Fibroblast of skin of back (primary cell): Measurements from ENCODE around the gene CHCHD3.
"Not testable (repeated sequence)": the region's sequence is repeated elsewhere in the genome, so short reads cannot be mapped to it uniquely, and the experiment has no call there.

Experiments used
- DNase-seq: peaks from one replicate; pipeline ENCODE4 v3.0.0-alpha.2; 2013

Gene CHCHD3

DNA sequence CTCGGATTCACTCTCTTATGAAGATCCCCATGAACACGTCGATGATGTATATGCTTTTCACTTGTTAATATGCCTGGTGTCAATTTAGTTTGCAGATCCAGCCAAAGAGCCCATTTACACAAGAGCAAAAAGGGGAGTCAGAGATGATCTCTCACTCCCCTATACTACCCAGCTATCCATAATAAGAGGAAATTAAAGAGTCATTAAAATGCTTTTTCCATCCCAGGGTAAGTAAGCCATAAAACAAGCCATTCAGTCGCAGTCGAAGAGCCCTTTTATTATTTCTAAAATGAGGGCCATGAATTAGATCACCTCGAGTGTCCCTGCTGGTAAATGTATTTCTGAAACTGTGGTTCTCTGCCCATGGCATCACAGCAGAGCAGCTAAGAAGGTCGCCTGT lies 41.2 kb downstream of the CHCHD3 start:
- DNase-seq: no peak

DNA sequence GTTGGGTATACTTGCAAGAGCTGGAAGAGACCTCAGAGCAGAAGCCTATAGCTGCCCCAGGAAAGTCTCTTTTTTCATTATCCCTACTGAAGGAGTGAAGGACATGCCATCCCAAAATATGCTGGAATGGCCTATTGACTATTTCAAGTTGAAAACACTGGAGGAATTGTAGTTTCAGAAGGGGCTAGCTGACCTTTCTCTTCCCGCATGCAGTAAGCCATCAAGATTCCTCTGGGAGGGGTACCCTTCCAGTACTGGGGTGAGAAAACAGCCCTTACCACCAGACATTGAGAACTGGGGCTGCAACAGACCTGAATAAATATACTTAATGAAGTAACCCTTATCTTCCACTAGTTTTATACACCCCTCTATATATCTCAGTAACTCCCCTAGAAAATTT lies 41.7 kb downstream of the CHCHD3 start:
- DNase-seq: no peak

DNA sequence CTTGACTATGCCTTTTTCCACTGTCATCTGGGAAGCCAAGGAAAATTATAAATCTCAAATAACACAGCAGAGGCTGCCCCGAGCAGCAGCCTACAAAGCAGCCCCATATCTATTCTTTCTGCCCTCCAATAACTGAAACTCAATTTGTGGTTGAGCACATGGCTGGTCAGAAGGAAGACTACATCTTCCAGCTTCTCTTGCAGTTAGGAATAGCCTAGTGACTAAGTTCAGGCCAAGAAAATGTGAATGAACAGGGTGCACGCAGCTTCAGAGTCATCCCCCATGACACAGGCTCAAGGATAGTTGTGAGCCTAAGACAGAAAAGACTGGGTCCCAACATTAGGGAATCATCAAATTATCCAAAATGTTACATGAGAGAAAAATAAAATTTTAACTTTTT lies 42.3 kb downstream of the CHCHD3 start:
- no peak for DNase-seq

DNA sequence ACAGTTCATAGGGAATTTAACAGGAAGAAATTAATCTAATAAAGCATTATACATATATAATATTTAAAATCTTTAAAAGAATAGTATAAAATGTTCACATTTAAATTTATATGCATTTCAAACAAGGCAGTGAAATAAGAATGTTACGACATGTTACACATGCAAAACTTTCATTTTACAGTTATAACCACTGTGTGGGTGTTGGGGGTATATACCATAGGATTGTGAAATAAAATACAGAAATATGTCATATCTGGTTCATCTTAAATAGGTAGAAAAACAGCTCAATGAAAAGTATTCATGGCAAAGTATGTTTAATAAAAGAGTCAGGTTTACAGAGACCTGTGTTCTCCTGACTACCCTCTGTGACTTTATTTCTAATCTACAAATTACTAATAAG lies 45.6 kb downstream of the CHCHD3 start:
- no peak for DNase-seq

DNA sequence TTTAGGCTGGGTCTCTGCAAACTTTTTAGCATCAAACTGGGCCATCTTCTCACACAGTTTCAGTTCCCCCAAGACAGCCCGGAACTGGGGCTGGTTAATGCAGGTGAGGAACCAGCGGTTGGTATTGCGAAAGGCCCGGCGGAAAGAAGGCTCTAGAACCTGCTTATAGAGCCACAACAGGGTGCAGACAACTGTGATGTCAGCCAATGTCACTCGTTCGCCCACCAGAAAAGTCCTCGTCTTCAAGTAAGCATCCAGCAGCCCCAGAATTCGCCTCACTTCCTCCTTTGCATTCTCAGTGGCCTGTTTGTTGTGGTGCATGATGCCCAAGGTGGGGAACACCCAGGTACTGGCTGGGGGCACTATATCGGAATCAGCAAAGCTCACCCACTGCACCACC lies 46.6 kb downstream of the CHCHD3 start:
- not testable (repeated sequence) for DNase-seq

DNA sequence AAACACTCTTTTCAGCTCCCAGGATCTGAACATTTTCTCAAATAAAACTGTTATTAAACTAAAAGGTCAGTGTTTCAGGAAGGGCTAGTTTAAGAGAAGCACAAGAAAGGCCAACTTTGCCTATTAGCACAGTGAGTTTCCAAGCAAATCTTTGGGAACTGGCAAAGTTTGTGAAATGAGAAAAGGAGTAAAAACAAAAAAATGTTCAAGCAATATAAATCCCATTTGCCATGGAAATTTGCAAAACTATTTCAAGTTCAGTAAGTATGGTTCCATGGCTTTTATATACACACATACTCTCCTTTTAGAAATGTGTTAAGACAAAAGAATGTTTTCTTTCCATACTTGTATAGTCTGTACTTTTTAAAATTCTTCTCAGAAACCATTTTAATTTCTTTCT lies 51.5 kb downstream of the CHCHD3 start:
- no peak for DNase-seq

DNA sequence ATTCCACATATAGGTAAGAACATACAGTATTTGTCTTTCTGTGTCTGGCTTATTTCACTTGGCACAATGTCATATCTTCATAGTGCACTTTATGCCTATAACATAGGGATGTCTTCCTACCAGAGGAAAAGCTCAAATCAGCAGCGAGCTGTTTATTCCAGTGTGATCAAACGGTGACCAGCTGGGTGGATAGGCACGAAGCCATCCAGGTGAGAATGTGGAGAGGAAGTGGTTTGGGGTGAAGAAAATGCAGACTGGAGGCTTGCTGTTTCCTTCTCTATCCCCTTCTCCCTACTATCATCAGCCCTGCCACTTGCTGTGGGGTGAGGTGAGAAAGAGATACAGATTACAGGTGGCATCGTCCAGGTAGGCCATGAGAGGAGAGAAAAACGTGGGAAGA lies 52.4 kb downstream of the CHCHD3 start:
- no peak for DNase-seq

DNA sequence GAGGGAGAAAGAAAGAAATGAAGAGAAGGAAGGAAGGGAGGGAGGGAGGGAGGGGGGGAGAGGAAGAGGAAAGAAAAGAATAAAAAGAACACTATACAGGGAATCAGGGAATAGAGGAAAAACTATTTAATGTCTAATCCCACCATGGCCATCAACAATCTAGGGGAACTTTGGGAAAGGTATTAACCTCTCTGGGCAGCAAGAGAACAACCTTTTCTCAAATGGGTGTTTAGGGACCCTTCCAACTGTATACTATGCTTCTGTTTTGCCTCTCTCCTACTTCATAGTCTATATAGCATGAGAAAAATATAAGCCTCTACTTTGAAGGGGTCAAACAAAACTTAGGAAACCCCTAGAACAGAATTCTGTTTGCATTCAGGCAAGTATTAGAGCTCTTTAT lies 54.5 kb downstream of the CHCHD3 start:
- no peak for DNase-seq

DNA sequence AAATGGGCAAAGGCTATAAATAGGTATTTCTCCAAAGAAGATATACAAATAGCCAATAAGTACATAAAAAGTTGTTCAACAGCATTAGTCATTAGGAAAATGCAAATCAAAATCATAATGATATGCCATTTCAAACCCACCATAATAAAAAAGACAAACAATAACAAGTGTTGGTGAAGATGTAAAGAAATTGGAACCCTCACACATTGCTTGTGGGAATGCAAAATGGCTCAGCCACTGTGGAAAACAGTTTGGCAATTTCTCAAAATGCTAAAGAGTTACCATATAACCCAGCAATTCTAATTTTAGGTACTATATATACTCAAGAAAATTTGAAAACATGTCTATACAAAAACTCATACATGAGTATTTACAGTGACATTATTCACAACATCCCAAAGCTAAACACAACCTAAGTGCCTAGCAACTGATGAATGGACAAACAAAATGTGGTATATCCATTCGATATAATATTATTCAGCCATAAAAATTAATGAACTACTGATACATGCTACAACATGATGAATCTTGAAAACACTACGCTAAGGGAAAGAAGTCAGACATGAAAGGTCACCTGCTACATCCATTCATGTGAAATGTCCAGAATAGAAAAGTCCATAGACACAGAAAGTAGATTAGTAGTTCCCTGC lies 55.6 kb downstream of the CHCHD3 start:
- DNase-seq: no peak

DNA sequence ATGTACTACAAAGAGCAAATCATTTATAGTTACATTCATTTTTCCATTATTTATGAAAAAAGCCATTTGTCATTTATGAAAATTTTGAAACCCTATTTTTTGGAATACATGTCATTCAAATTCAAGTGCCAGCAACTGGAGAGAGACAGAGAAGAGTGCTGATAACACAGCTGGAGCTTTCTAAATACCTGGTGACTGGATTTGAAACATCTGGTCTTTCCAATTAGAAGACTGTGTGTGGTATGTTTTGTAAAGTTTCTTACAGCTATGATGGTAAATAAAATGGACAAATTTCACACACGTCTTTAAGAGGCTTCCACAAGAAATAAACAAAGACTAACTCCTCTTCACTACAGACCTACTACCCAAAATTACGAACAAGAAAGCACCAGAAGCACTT lies 56.8 kb downstream of the CHCHD3 start:
- DNase-seq: no peak

DNA sequence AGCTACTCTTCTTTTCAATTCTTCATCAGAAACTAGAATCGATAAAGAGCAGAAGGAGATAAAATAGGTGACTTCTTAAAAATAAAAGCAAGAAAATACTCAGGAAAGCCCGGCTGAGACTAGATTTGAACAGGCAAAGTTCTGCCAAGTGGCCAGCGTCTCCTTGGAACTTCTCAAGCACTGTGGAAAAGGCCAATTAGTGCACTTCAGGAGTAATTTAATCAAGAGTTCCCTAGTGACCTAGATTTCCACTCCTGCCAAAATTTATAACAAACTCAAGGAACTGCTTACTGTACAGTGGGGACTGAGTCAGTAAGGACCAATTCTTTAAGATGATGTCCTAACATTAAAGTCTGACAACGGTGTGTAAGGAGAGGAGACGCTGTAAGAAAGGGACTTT lies 57.3 kb downstream of the CHCHD3 start:
- no peak for DNase-seq

DNA sequence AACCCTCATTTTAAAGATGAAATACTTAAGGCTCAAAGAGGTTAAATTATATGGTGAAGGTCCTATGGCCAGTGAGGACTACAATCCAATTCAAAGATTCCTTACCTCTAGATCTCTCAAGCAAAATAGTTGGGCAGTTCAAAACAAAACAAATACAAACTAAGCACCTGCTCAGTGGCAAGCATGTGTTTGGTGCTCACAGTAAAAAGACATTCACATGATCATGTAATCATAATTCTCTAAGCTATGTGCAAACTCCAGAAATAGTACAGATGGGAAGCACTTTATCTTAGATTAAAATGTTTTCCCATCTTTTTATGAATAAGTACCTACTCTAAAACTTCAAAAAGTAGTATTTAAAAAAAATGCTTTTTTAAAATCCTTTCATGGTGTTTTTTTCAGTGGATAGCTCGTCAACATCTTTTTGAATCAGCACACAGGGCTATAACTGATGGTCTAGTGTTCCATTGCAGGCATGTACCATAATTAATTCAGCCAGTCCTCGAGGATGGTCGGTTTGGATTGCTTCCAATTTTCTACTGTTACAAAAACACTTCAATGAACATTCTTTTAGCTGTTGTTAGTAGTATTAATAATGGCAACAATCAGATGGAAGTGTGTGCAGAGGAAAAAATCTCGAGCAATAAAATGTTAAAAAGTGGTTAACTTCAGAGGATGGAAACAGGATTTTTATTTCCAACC lies 58.4 kb downstream of the CHCHD3 start:
- peak; percentile 15 for DNase-seq

DNA sequence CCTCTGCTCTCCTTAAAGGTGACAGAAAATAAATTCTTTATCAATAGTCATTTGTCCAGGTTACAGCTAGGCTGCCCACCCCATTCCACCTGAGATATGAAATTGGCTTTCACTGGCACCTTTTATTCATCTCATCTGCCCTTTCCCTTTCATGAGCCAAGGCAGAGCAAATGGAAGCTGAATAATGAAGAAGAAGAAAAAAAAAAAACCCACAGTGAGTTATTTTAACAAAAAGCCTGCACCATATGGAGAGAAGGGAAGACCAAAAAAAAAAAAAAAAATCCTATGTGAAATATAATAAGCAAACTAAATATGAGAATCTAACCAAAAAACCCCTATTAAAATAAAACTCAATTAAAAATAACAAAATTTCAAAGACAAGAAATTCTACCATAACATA lies 59.2 kb downstream of the CHCHD3 start:
- no peak for DNase-seq

DNA sequence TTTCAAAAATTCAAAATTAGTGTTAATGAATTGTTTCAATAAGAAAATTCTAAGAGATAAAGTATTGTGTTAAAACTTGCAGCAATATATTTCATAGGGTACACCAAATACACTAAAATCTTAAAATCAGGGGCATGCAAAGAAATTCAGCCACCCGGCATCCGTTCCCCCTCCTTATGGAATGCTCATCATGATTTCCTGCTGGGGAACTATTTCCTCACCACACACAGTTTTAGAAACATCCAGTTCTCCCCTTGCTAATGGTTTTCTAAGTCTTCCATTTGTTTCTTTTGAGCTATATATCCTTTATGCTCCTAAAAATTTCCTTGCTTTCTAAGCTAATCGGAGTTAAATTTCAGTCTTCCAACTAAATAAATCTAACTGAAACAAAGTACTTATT lies 60.7 kb downstream of the CHCHD3 start:
- DNase-seq: peak; percentile 26

DNA sequence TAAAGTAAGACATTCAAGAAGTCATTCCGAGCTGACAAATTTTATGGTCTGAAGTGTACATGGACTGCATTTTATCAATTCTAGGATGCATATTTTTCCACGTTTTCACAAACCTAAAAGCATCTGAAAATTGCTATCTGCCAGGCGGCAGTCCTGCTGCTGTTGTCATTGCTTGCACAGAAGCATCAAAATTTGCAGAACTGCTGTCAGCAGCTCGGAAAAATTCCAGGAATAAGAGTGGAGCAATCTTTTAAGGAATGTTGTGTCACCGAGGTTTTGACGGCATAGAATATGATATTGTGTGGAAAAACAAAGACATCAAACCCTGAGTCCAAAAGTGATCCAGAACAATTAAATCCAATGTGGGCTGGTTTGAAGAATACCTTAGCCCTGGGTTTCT lies 61.4 kb downstream of the CHCHD3 start:
- DNase-seq: peak; percentile 56

DNA sequence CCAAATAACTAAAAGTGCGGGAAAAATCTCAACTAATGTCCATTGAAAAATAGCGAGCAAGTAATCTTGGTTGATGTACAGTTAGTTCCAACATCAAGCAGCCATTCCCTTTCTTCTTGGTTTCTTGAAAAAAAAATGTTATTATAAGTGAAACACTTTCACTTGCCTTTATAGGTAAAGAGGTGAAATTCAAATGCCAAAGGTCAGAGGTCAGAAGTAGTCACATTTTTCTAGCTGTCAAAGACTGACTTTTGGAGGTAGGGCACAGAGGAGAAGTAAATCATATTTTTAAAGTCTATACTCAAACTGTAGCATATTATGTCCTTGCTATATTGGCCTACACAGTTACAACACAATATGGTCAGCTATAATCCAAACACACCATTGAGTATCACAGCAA lies 62.3 kb downstream of the CHCHD3 start:
- DNase-seq: no peak

DNA sequence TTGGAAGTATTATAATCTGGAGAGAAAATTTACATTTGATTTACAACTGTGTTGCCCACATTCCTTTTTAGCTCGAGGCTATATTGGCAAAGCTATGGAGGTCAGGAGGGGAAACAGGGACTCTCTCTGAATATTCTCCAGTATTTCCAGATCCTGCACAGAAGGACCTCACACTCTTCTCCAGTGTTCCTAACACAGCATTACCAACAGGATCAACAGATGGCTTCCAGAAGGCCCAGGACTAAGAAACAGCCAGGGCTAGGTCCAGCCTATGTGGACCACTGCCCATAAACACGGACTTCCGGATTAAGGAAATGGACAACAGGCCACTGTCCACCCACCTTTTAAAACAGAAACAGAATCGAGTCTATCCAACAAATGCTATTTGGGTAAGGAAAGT lies 65.3 kb downstream of the CHCHD3 start:
- DNase-seq: no peak

DNA sequence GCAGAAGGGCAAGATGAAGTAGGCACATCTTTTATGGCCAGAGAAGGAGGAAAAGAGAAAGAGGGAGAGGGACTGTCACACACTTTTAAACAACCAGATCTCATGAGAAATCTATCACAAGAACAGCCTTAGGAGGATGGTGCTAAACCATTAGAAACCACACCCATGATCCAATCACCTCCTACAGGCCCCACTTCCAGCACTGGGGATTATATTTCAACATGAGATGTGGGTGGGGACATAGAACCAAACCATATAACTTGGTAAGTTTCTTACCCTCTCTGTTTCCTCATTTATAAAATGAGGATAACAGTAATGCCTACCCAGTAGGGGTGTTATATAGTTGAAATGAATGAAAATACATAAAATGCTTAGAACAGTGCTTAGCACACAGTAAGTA lies 66.0 kb downstream of the CHCHD3 start:
- DNase-seq: no peak

DNA sequence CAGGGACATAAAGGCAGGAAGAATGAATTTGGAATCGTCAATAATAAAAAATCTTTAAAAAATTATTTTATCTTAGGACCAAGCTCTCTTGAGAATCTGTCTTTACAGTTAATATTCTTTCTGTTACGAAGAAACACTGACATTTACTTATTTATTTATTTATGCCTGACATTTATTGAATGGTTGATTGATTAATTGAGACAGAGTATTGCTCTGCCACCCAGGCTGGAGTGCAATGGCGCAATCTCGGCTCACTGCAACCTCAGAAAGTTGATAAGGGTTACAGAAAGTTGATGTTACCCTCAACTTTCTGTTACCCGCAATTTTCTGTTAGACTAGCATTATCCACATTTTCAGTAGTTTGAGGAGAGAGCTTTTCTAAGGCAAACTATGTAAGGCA lies 70.1 kb downstream of the CHCHD3 start:
- DNase-seq: no peak

DNA sequence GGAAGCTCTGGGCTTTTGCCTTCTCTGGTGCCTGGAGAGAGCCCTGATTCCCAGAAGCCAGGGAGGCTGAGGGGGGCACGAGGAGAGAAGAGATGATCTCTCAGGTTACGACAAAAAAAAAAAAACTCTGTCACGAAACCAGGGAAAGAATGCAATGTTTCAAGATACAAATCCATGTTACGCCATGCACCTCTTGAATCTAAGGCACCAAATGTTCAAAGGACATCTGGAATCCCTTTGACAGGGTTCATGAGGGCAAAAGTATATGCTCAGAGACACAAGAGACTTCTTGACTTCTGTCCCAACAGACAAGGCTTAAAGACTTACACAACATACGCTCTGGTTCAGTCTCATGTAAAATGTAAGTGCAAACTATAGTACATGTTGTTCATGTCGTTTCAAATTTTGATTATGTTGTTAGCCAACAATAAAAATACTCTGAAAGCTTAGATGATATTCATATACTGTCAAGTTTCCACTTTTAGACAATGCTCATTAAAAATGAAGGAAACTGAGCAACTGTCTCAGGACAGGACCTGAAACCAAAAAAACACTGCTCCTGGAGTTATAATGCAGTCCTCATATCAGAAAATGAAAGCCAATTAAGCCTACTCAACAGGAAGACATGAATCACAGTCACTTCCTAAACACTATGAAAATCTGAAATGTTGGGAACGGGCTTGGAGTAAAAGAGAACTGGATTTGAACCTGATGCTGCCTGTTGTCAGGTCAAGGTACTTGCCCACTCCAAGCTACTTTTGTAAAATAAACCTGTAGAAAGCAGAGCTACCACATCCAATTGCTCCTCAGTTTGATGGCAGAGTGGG lies 72.3 kb downstream of the CHCHD3 start:
- DNase-seq: no peak

DNA sequence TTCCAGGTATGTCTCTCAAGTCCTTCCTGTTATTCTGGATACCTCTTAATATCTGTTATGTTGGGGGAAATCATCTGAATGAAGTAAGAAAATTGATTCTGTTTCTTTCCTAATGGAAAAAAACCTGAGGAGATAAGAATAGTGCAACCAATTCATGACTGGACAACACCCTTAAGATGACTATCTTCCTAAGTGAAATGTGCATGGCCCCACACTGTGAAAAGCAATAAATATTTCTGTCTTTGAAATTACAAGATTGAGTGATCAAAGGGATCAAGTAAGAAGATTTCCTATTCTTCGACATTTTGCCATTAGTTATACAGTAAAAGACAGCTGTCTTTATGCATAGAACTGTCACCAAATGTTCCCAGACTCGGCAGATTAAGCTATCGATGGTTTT lies 73.9 kb downstream of the CHCHD3 start:
- no peak for DNase-seq

DNA sequence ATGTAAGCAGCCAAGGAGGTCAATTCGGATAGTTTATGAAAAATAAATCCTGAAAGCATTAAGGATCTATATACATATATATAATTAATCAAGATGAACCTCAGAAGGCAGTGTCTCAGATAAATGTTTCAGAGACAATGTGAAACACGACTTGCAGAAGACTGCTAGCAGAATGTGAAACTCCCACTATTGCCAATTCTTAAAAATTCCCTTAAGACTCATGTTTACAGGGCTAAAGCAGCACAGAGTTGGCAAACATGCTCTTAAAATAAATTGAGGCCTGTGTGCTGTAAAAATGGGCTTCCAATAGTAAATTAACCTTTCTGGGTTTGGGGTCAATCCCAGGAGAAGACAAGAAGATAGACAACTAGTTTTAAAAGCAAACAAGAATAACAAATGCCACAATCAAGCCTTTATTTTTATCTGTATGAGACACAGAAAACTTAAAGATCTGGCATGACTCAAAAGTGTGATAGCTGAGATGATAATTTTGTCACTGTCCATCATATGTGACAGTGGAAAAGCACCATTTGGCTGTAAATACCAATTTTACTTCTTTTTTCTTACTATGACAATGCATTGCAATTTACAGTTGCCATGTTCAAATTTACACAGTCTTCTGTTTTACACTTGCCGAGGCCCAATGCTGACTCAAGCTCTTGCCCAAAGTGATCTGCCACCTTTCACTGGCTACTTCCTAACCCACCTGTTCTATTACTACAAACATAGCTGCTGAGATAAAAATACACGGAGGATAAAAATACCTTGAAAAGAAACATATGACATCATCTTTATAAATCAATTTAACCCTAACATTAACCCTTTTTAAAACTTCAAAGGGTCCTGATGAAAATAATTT lies 78.6 kb downstream of the CHCHD3 start:
- no peak for DNase-seq

DNA sequence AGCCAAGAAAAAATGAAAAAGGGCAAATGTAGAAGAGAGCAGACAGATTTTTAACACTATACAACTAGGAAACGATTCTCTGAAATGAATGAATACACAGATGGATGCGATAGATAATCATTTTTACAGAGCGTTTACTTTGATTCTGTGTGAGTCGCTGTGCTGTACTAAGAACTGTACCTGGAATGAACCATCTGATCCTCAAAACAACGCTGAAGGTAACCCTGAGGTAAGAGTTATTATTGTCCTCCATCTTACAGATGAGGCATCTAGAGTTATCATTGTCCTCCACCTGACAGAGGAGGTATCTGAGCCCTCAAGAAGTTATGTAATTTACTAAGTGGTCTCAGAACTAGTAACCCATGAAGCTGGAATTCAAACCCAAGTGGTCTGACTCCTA lies 80.2 kb downstream of the CHCHD3 start:
- no peak for DNase-seq
